ENCODE data around the gene PRR36.

PRR36 gene

DNA sequence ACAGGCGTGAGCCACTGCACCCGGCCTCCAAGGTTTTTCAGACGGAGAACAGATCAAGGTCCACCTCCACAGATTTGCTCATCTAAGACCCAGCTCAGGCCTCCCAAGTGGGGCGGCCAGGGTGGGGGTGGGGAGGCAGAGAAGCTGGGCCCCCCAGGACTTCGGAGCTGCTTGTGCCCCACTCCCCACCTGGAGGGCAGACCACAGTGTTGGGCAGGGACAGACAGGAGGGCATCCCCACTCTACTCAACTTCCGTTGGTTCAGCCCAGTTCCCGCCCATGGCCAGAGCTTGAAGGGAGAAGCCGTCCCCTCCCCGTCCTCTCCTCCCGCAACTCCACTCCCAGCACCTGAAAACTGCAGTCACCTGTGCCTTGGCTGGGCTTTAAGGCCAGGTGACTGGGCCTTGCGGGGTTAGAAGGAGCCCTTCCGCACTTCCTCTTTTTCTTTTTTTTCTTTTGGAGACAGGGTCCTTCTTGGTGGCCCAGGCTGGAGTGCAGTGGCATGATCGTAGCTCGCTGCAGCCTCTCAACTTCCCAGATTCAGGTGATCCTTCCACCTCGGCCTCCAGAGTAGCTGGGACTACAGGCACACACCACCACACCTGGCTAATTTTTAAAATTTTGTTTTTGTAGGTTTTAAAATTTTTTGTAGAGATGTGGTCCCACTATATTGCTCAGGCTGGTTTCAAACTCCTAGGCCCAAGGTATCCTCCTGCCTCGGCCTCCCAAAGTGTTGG lies 13.4 kb upstream of the PRR36 start:
- peak overlapping the region; percentile 95; the same call in 1 of the 2 replicates for H3K4me3 ChIP-seq (ENCODE audit: control insufficient read depth, low read depth, low read length)
- no peak for DNase-seq (ENCODE audit: low read depth)
- TF ChIP-seq, protein P1, sequence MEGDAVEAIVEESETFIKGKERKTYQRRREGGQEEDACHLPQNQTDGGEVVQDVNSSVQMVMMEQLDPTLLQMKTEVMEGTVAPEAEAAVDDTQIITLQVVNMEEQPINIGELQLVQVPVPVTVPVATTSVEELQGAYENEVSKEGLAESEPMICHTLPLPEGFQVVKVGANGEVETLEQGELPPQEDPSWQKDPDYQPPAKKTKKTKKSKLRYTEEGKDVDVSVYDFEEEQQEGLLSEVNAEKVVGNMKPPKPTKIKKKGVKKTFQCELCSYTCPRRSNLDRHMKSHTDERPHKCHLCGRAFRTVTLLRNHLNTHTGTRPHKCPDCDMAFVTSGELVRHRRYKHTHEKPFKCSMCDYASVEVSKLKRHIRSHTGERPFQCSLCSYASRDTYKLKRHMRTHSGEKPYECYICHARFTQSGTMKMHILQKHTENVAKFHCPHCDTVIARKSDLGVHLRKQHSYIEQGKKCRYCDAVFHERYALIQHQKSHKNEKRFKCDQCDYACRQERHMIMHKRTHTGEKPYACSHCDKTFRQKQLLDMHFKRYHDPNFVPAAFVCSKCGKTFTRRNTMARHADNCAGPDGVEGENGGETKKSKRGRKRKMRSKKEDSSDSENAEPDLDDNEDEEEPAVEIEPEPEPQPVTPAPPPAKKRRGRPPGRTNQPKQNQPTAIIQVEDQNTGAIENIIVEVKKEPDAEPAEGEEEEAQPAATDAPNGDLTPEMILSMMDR (IDR thresholded peaks at IDR 0.05; ENCODE audit: control insufficient read depth, insufficient read depth, low read depth, low read length, missing control alignments): no peak

DNA sequence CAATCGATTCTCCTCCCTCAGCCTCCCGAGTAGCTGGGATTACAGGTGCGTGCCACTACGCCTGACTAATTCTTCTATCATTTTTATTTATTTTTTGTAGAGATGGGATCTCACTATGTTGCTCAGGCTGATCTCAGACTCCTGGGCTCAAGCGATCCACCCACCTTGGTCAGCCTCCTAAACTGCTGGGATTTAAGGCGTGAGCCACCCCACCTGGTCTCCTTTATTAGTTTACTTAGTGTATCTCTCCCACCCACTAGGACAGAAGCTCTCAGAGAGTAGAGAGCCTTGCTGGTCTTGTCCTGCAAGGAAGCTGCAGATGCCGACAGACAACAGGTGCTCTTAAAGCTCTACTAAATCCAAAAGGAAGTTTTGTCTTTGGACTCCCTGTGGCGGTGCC lies 11.6 kb upstream of the PRR36 start:
- TF ChIP-seq, protein P1 (IDR thresholded peaks at IDR 0.05; ENCODE audit: control insufficient read depth, insufficient read depth, low read depth, low read length, missing control alignments): no peak
- no peak overlapping the region for H3K4me3 ChIP-seq (ENCODE audit: control insufficient read depth, low read depth, low read length)
- DNase-seq (ENCODE audit: low read depth): no peak

DNA sequence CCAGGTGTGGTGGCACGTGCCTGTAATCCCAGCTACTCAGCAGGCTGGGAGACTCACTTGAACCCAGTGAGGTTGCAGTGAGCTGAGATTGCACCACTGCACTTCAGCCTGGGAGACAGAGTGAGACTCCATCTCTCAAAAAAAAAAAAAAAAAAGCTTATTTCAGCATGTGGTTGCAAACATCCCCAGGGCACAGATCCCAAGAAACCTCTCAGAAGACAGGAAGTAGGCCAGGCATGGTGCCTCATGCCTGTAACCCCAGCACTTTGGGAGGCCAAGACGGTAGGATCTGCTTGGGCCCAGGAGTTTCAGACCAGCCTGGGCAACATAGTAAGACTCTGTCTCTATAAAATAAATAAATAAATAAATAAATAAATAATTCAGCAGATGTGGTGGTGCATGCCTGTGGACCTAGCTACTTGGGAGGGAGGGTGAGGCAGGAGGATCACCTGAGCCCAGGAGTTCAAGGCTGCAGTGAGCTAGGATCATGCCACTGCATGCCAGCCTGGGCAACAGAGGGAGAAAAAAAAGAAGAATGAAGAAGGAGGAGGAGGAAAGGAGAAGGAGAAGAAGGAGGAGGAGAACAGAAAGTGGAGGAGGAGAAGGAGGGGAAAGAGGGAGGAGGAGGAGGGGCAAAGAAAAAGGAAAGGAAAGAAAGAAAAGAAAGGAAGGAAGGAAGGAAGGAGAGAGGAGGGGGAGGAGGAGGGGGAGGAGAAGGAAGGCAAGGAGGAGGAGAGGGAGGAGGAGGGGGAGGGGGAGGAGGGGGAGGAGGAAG lies 9.8 kb upstream of the PRR36 start:
- TF ChIP-seq, protein P1 (IDR thresholded peaks at IDR 0.05; ENCODE audit: control insufficient read depth, insufficient read depth, low read depth, low read length, missing control alignments): no peak
- no peak overlapping the region for H3K4me3 ChIP-seq (ENCODE audit: control insufficient read depth, low read depth, low read length)
- peak; percentile 24 for DNase-seq (ENCODE audit: low read depth)

DNA sequence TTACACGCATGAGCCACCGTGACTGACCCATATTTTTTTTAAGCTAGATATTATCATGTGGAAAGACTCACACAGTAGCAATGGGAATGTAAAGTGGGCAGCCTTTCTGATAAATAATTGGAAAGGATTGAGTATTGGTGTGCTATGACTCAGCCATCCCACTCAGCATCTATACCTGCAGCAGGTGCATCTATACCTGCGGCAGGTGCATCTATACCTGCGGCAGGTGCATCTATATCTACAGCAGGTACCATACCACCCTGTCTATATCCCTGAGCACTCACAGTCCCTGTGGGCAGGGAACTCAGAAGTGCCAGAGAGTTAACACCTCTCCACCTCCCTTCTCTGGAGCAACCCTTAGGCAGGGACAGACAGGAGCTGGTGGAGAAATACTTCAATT lies 8.9 kb upstream of the PRR36 start:
- no peak overlapping the region for H3K4me3 ChIP-seq (ENCODE audit: control insufficient read depth, low read depth, low read length)
- DNase-seq (ENCODE audit: low read depth): no peak
- TF ChIP-seq, protein P1 (IDR thresholded peaks at IDR 0.05; ENCODE audit: control insufficient read depth, insufficient read depth, low read depth, low read length, missing control alignments): no peak

DNA sequence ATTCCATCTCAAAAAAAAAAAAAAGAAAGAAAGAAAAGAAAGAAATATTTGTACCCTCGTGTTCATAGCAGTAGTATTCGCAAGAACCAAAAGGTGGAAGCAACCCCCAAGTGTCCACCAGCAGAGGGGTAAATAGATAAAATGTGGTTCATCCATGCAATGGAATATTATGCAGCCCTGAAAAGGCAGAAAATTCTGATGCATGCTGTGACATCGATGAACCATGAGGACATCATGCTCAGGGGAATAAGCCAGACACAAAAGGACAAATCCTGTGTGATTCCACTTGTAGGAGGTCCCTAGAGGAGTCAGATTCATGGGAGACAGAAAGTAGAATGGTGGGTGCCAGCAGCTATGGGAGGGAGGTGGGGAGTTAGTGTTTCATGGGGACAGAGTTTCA lies 7.7 kb upstream of the PRR36 start:
- TF ChIP-seq, protein P1 (IDR thresholded peaks at IDR 0.05; ENCODE audit: control insufficient read depth, insufficient read depth, low read depth, low read length, missing control alignments): no peak
- DNase-seq (ENCODE audit: low read depth): no peak
- no peak overlapping the region for H3K4me3 ChIP-seq (ENCODE audit: control insufficient read depth, low read depth, low read length)

DNA sequence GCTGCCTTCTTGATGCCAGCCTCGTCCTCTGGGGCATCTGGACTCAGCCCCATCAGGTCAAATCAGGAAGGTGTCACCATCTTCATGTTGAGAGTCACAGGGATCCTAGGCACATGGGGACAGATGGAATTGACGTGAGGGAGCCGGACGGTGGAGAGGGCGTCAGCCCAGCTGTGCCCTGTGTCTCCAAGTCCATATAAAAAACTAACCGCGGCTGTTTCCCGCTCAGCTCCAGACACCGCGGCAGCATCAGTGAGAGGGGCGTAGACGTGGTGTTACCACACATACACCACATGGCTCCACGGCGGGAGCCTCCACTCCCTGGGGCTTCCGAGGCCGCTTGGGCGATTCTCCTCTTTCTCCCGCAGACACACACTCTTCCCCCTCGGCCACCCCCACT lies 5.6 kb upstream of the PRR36 start:
- H3K4me3 ChIP-seq (ENCODE audit: control insufficient read depth, low read depth, low read length): no peak overlapping the region
- TF ChIP-seq, protein P1 (IDR thresholded peaks at IDR 0.05; ENCODE audit: control insufficient read depth, insufficient read depth, low read depth, low read length, missing control alignments): no peak
- DNase-seq (ENCODE audit: low read depth): no peak

All from AG09309 (cell line).